ENCODE data around the gene NHLRC2. TPM values are rescaled to one million over a fixed set of nuclear protein-coding genes. Genes with fewer than 3 reads are reported as not detected.

The NHLRC2 gene
- total and polyA plus RNA-seq, 2 of the 13 experiments (the other 11 are each of a cell fraction or from before 2014, with no cell fraction given), result 7.6 to 12.7 TPM

DNA sequence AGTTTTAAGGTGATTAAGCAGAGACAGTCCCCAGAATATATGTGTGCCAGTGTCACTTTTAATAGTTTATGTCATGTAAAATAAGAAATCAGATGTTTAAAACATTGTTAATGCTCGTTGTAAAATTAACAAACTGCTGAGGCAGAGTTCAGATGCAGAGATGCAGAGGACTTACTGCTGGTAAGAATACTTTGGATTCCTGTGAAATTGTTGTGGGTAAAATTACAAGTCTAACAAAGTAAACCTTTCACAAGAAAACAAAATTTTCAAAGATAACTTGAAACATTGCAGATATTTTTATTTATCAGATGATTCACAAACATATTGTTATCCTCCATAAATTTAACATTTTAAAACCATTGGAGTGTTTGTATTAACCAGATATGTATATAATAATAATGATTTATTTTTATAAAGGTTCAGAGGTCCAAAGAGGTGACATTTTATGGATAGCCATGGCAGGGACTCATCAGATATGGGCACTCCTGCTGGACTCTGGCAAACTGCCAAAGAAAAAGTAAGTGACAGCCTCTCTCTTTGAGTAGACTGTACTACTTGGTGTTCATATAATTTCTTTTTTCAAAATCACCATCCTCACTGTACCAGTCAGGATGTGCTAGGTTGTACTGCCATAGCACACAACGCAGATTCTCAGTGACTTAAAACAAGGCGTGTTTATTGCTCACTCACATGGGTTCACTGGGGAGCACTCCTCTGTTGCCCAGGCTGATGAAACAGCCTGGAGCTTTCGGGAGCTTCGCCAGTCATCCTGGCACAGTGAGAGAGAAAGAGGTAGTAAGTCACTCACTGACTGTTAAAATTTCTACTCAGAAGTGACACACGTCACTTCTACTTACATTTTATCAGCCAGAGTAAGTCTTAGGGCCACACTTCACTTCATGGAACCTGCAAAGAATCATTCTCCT, 43.5 kb downstream of the NHLRC2 start:
- no peak overlapping the region for H2AFZ ChIP-seq (ENCODE audit: low read length)
- BruUV-seq (replicated peaks), result no TSS peak
- no peaks in the 10 kb centered on the region for H3K79me2 ChIP-seq (ENCODE audit: insufficient read depth, low read length)
- WGBS (ENCODE audit: low lambda C conversion rate), result 100% methylated on average over 6 of the region's 6 CpGs
- POLR2A ChIA-PET, result no interaction called here
- CTCF ChIA-PET (ENCODE audit: low intra/inter-chr PET ratio, low total read pairs), result no interaction called here
- intact Hi-C loops (cut with micrococcal nuclease; ENCODE audit: unreplicated experiment) (no loop called here), in situ Hi-C loops (cut with HindIII; ENCODE audit: extremely low pct_ligation_motif_present, low pct_unique_long_range_greater_than_20kb) (no loop called here)
- no peaks in the 10 kb centered on the region for H3K9me3 ChIP-seq (ENCODE audit: low read length)
- no peak overlapping the region for H3K27ac ChIP-seq (ENCODE audit: extremely low read length, insufficient read depth, low read length)
- no peak overlapping the region for H3K4me2 ChIP-seq (ENCODE audit: low read depth, low read length)
- no peak overlapping the region for H3K9ac ChIP-seq (ENCODE audit: insufficient read depth, low read depth, low read length)
- no peaks in the 10 kb centered on the region for H3K4me1 ChIP-seq (ENCODE audit: insufficient read depth, low read length)
- ATAC-seq, result no peak
- peaks cover 6 to 27% of the 10 kb centered on the region in 2 experiments for H3K36me3 ChIP-seq (replicated peaks in 1 of 2; ENCODE audit: control insufficient read depth in 1 of 2, insufficient read depth in 2 of 2, low read length in 2 of 2)
- no peak for DNase-seq (ENCODE audit: low spot score)
- no peaks in the 10 kb centered on the region for H3K27me3 ChIP-seq (ENCODE audit: control insufficient read depth in 1 of 2, insufficient read depth in 2 of 2, low read length in 2 of 2)
- H3K4me3 ChIP-seq (replicated peaks in 1 of 3; ENCODE audit: insufficient read depth in 1 of 3, low read depth in 2 of 3, low read length in 3 of 3), result no peak overlapping the region
- no peak for FAIRE-seq
- 0 out of 2 replicates have a peak, but pooled peaks cover 2% of the 10 kb centered on the region for H4K20me1 ChIP-seq (ENCODE audit: insufficient read depth, low read length)
- no peak for TF ChIP-seq KIAA2018 (CRISPR knock-in tag; IDR thresholded peaks at IDR 0.05; ENCODE audit: borderline replicate concordance)
- TF ChIP-seq, protein P1, sequence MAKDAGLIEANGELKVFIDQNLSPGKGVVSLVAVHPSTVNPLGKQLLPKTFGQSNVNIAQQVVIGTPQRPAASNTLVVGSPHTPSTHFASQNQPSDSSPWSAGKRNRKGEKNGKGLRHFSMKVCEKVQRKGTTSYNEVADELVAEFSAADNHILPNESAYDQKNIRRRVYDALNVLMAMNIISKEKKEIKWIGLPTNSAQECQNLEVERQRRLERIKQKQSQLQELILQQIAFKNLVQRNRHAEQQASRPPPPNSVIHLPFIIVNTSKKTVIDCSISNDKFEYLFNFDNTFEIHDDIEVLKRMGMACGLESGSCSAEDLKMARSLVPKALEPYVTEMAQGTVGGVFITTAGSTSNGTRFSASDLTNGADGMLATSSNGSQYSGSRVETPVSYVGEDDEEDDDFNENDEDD (CRISPR knock-in tag; IDR thresholded peaks at IDR 0.05; ENCODE audit: borderline replicate concordance), result no peak
- TF ChIP-seq MATR3 (CRISPR knock-in tag; IDR thresholded peaks at IDR 0.05), result no peak
- TF ChIP-seq ELF1 (CRISPR knock-in tag; IDR thresholded peaks at IDR 0.05), result no peak
- TF ChIP-seq MTF1 (CRISPR knock-in tag; IDR thresholded peaks at IDR 0.05), result no peak
- no peak for TF ChIP-seq TSC22D2 (CRISPR knock-in tag; IDR thresholded peaks at IDR 0.05; ENCODE audit: borderline replicate concordance)
- no peak for TF ChIP-seq ZNF10 (CRISPR knock-in tag; IDR thresholded peaks at IDR 0.05; ENCODE audit: borderline replicate concordance, low read depth)
- TF ChIP-seq ZNF251 (CRISPR knock-in tag; IDR thresholded peaks at IDR 0.05), result no peak
- no peak for TF ChIP-seq TBX3 (IDR thresholded peaks at IDR 0.05; ENCODE audit: borderline replicate concordance)
- no peak for TF ChIP-seq ZNF672 (CRISPR knock-in tag; IDR thresholded peaks at IDR 0.05)
- no peak for TF ChIP-seq HMG20B (CRISPR knock-in tag; conservative IDR thresholded peaks at IDR 0.05)
- no peak for TF ChIP-seq PRMT3 (CRISPR knock-in tag; IDR thresholded peaks at IDR 0.05; ENCODE audit: borderline replicate concordance, low read depth)
- TF ChIP-seq ZNF703 (CRISPR knock-in tag; IDR thresholded peaks at IDR 0.05; ENCODE audit: borderline replicate concordance), result no peak
